Epithelial cell of proximal tubule (primary cell): ENCODE results near the gene EHD1. TPM values are rescaled to one million over a fixed set of nuclear protein-coding genes. Genes with fewer than 3 reads are reported as not detected.

Experiments used
- DNase-seq: peaks from one replicate; pipeline ENCODE4 v3.0.0-alpha.2; 2011; ENCODE audit warnings: low read depth
- H3K4me3 ChIP-seq: 2 replicates; pipeline ENCODE4 v1.5.1; 2011; ENCODE audit warnings: low read depth, mild to moderate bottlenecking, low read length
- total RNA-seq: library from RNA; depleted of rRNA; stranded (reverse); fragments of >200 nt; gene quantifications from 2 replicates; pipeline ENCODE4 v1.2.3, GENCODE V29; 2015
- TF ChIP-seq, protein P1 (sequence below): conservative IDR thresholded peaks from 2 replicates; pipeline ENCODE4 v1.5.1; 2012; ENCODE audit warnings: low read depth, mild to moderate bottlenecking, low read length

EHD1 gene
- total RNA-seq, 1 donor from 2014 or later = 82.7 TPM

GRCh38 chr11:64804346-64805210 is 73.8 kb downstream of the EHD1 start:
- no peak overlapping the region for H3K4me3 ChIP-seq
- TF ChIP-seq, protein P1, sequence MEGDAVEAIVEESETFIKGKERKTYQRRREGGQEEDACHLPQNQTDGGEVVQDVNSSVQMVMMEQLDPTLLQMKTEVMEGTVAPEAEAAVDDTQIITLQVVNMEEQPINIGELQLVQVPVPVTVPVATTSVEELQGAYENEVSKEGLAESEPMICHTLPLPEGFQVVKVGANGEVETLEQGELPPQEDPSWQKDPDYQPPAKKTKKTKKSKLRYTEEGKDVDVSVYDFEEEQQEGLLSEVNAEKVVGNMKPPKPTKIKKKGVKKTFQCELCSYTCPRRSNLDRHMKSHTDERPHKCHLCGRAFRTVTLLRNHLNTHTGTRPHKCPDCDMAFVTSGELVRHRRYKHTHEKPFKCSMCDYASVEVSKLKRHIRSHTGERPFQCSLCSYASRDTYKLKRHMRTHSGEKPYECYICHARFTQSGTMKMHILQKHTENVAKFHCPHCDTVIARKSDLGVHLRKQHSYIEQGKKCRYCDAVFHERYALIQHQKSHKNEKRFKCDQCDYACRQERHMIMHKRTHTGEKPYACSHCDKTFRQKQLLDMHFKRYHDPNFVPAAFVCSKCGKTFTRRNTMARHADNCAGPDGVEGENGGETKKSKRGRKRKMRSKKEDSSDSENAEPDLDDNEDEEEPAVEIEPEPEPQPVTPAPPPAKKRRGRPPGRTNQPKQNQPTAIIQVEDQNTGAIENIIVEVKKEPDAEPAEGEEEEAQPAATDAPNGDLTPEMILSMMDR = no peak
- DNase-seq = no peak

- H3K4me3 ChIP-seq = peak overlapping the region; percentile 80
- DNase-seq = no peak
- TF ChIP-seq, protein P1 = no peak
Observed at GRCh38 chr11:64803846-64804345, 74.5 kb downstream of the EHD1 start.

- H3K4me3 ChIP-seq = peak within 1 kb of the TSS; percentile 80
- DNase-seq = no peak
- TF ChIP-seq, protein P1 = peak; percentile 19
Observed at GRCh38 chr11:64803158-64803845, 75.1 kb downstream of the EHD1 start, which contains the start of gene MAP4K2. Gene MAP4K2, minus strand, starts transcription at chr11:64803214. Its CDS starts 65 bp downstream, at chr11:64803149.

GRCh38 chr11:64802370-64803157 is 75.9 kb downstream of the EHD1 start:
- TF ChIP-seq, protein P1 = no peak
- peak overlapping the region; percentile 53 for H3K4me3 ChIP-seq
- no peak for DNase-seq

Other genes starting within 250 kb of the EHD1 start
- gene NRXN2, start 155.4 kb downstream of the EHD1 start, total RNA-seq = 0.29 TPM in 1 of 2 replicates, not detected in the other
- not detected in 2 replicates for gene RASGRP2, start 134.5 kb downstream of the EHD1 start, total RNA-seq
- not detected in 2 replicates for gene PYGM, start 118.6 kb downstream of the EHD1 start, total RNA-seq
- 111 and 136 TPM in 2 replicates for gene SF1, start 100.1 kb downstream of the EHD1 start, total RNA-seq
- 25.2 and 52.4 TPM in 2 replicates for gene MAP4K2, start 75.4 kb downstream of the EHD1 start, total RNA-seq
- 23.5 and 26.4 TPM in 2 replicates for gene MEN1, start 68.1 kb downstream of the EHD1 start, total RNA-seq
- gene CDC42BPG, start 34.0 kb downstream of the EHD1 start, total RNA-seq = 4.6 and 8.9 TPM in 2 replicates
- gene ATG2A, start 38.6 kb upstream of the EHD1 start, total RNA-seq = 22.4 and 25.8 TPM in 2 replicates
- gene PPP2R5B, start 46.1 kb upstream of the EHD1 start, total RNA-seq = 16.8 and 32.9 TPM in 2 replicates
- not detected in 2 replicates for gene GPHA2, start 57.3 kb upstream of the EHD1 start, total RNA-seq
- not detected in 2 replicates for gene MAJIN, start 93.5 kb upstream of the EHD1 start, total RNA-seq
- gene BATF2, start 118.3 kb upstream of the EHD1 start, total RNA-seq = 0.35 and 1.1 TPM in 2 replicates
- 151 and 169 TPM in 2 replicates for gene ARL2, start 135.5 kb upstream of the EHD1 start, total RNA-seq
- 16.5 and 18.5 TPM in 2 replicates for gene SNX15, start 148.8 kb upstream of the EHD1 start, total RNA-seq
- gene SAC3D1, start 162.6 kb upstream of the EHD1 start, total RNA-seq = 49.0 and 50.6 TPM in 2 replicates
- gene NAALADL1, start 179.9 kb upstream of the EHD1 start, total RNA-seq = 14.7 and 27.9 TPM in 2 replicates
- 32.0 and 45.4 TPM in 2 replicates for gene CDCA5, start 205.4 kb upstream of the EHD1 start, total RNA-seq
- 59.0 and 61.1 TPM in 2 replicates for gene ZFPL1, start 205.6 kb upstream of the EHD1 start, total RNA-seq
- 227 and 342 TPM in 2 replicates for gene VPS51, start 217.6 kb upstream of the EHD1 start, total RNA-seq
- gene TM7SF2, start 233.3 kb upstream of the EHD1 start, total RNA-seq = 32.9 and 52.5 TPM in 2 replicates
- 31.9 and 37.1 TPM in 2 replicates for gene ZNHIT2, start 239.1 kb upstream of the EHD1 start, total RNA-seq
- 535 and 1,041 TPM in 2 replicates for gene FAU, start 243.5 kb upstream of the EHD1 start, total RNA-seq
- gene MRPL49, start 243.7 kb upstream of the EHD1 start, total RNA-seq = 77.5 and 126 TPM in 2 replicates